Mesendoderm (in vitro differentiated cells): Measurements from ENCODE around the gene CCDC47.
"Not testable (repeated sequence)": the region's sequence is repeated elsewhere in the genome, so short reads cannot be mapped to it uniquely, and the experiment has no call there.

Source experiments
- DNase-seq: peaks from one replicate; pipeline ENCODE4 v3.0.0; 2013
- H2AK5ac ChIP-seq: 2 replicates; pipeline ENCODE4 v1.6.1; 2013; ENCODE audit warnings: low read length, inconsistent platforms
- H2BK120ac ChIP-seq: 2 replicates; pipeline ENCODE4 v1.6.1; 2013; ENCODE audit warnings: low read depth, mild to moderate bottlenecking, low read length, moderate library complexity, mixed read lengths
- H2BK15ac ChIP-seq: replicated peaks from 2 replicates; pipeline ENCODE4 v1.6.1; 2013; ENCODE audit warnings: low read depth, mild to moderate bottlenecking, moderate library complexity
- H2BK5ac ChIP-seq: 2 replicates; pipeline ENCODE4 v1.6.1; 2013; ENCODE audit warnings: low read length, inconsistent platforms
- H3K18ac ChIP-seq: 2 replicates; pipeline ENCODE4 v1.6.1; 2013; ENCODE audit warnings: mild to moderate bottlenecking, low read length, mixed read lengths
- H3K23ac ChIP-seq: one replicate; pipeline ENCODE4 v1.6.1; 2013; ENCODE audit warnings: low read length
- H3K27ac ChIP-seq: 2 replicates; pipeline ENCODE4 v1.5.1; 2013; ENCODE audit warnings: low read depth, mild to moderate bottlenecking, inconsistent platforms, low read length, moderate library complexity
- H3K27me3 ChIP-seq: 2 replicates; pipeline ENCODE4 v1.6.1; 2013; ENCODE audit warnings: low read length, control low read depth, mild to moderate bottlenecking, inconsistent platforms; ENCODE audit not compliant: insufficient read depth, poor library complexity
- H3K36me3 ChIP-seq: 2 replicates; pipeline ENCODE4 v1.6.1; 2013; ENCODE audit warnings: low read length, inconsistent platforms; ENCODE audit not compliant: control insufficient read depth, insufficient read depth
- H3K4ac ChIP-seq: one replicate; pipeline ENCODE4 v1.6.1; 2013; ENCODE audit warnings: low read depth, mild to moderate bottlenecking, low read length, moderate library complexity
- H3K4me1 ChIP-seq: 2 replicates; pipeline ENCODE4 v1.6.1; 2013; ENCODE audit warnings: low read depth, low read length, inconsistent platforms; ENCODE audit not compliant: control insufficient read depth
- H3K4me2 ChIP-seq: 2 replicates; pipeline ENCODE4 v1.6.1; 2013; ENCODE audit warnings: low read length
- H3K4me3 ChIP-seq: 2 replicates; pipeline ENCODE4 v1.5.1; 2013; ENCODE audit warnings: mild to moderate bottlenecking, low read length
- H3K56ac ChIP-seq: one replicate; pipeline ENCODE4 v1.6.1; 2013; ENCODE audit warnings: low read length
- H3K79me1 ChIP-seq: 2 replicates; pipeline ENCODE4 v1.6.1; 2013; ENCODE audit warnings: low read length, inconsistent platforms
- H3K79me2 ChIP-seq: 2 replicates; pipeline ENCODE4 v1.6.1; 2013; ENCODE audit warnings: mild to moderate bottlenecking, low read length; ENCODE audit not compliant: control insufficient read depth, insufficient read depth
- H3K9ac ChIP-seq: 2 replicates; pipeline ENCODE4 v1.6.1; 2013; ENCODE audit warnings: low read length, inconsistent platforms
- H4K5ac ChIP-seq: one replicate; pipeline ENCODE4 v1.6.1; 2013; ENCODE audit warnings: low read length
- H4K8ac ChIP-seq: one replicate; pipeline ENCODE4 v1.6.1; 2013; ENCODE audit warnings: low read depth, mild to moderate bottlenecking, control low read depth, low read length, moderate library complexity
- WGBS: extraction: QIAGEN DNeasy Blood & Tissue Kit; methylation state at CpG from one replicate; pipeline ENCODE4 v1.1.7; 2013; ENCODE audit warnings: low lambda C conversion rate, missing lambda C conversion rate; ENCODE audit not compliant: insufficient coverage; ENCODE audit errors: extremely low coverage; 5-methylcytosine and 5-hydroxymethylcytosine counted together

Gene CCDC47

GRCh38 chr17:63804328-63804727 is 30.9 kb upstream of the CCDC47 start:
- no peaks in the 10 kb centered on the region for H3K27me3 ChIP-seq
- H3K36me3 ChIP-seq = peaks cover 10% of the 10 kb centered on the region
- no CpG with 5 or more reads among the region's 1 CpG for WGBS
- no peaks in the 10 kb centered on the region for H3K79me1 ChIP-seq
- H2BK5ac ChIP-seq = no peak overlapping the region
- H3K4me2 ChIP-seq = no peak overlapping the region
- H3K56ac ChIP-seq = no peak overlapping the region
- H3K4ac ChIP-seq = no peak overlapping the region
- H4K8ac ChIP-seq = no peak overlapping the region
- no peak overlapping the region for H2BK120ac ChIP-seq
- H3K9ac ChIP-seq = no peak overlapping the region
- no peak overlapping the region for H3K23ac ChIP-seq
- H2AK5ac ChIP-seq = no peak overlapping the region
- H3K4me3 ChIP-seq = no peak overlapping the region
- H3K4me1 ChIP-seq = no peaks in the 10 kb centered on the region
- H3K27ac ChIP-seq = no peak overlapping the region
- H3K79me2 ChIP-seq = no peaks in the 10 kb centered on the region
- H3K18ac ChIP-seq = no peak overlapping the region
- no peak overlapping the region for H2BK15ac ChIP-seq
- DNase-seq = no peak
- H4K5ac ChIP-seq = no peak overlapping the region

- H3K56ac ChIP-seq = no peak overlapping the region
- no peak for DNase-seq
- H3K4me2 ChIP-seq = no peak overlapping the region
- no peak overlapping the region for H2BK5ac ChIP-seq
- H3K4me1 ChIP-seq = no peaks in the 10 kb centered on the region
- no CpG with 5 or more reads among the region's 1 CpG for WGBS
- H3K27ac ChIP-seq = no peak overlapping the region
- H3K79me2 ChIP-seq = no peaks in the 10 kb centered on the region
- H4K8ac ChIP-seq = no peak overlapping the region
- no peak overlapping the region for H3K4me3 ChIP-seq
- no peak overlapping the region for H3K4ac ChIP-seq
- H3K36me3 ChIP-seq = peaks cover 9% of the 10 kb centered on the region
- no peaks in the 10 kb centered on the region for H3K27me3 ChIP-seq
- no peak overlapping the region for H2BK120ac ChIP-seq
- H3K9ac ChIP-seq = no peak overlapping the region
- H2BK15ac ChIP-seq = no peak overlapping the region
- H2AK5ac ChIP-seq = no peak overlapping the region
- no peak overlapping the region for H4K5ac ChIP-seq
- no peak overlapping the region for H3K18ac ChIP-seq
- H3K79me1 ChIP-seq = peaks cover 4% of the 10 kb centered on the region
- no peak overlapping the region for H3K23ac ChIP-seq
Measured at GRCh38 chr17:63800783-63801182, 27.4 kb upstream of the CCDC47 start.

- H3K79me1 ChIP-seq = peaks cover 6% of the 10 kb centered on the region
- no peak overlapping the region for H3K18ac ChIP-seq
- WGBS = no CpG with 5 or more reads among the region's 3 CpGs
- no peak overlapping the region for H3K23ac ChIP-seq
- H3K36me3 ChIP-seq = peaks cover 11% of the 10 kb centered on the region
- H2BK5ac ChIP-seq = no peak overlapping the region
- no peak overlapping the region for H3K4ac ChIP-seq
- H3K56ac ChIP-seq = no peak overlapping the region
- H2AK5ac ChIP-seq = no peak overlapping the region
- no peaks in the 10 kb centered on the region for H3K79me2 ChIP-seq
- H3K4me1 ChIP-seq = no peaks in the 10 kb centered on the region
- no peak overlapping the region for H2BK120ac ChIP-seq
- no peaks in the 10 kb centered on the region for H3K27me3 ChIP-seq
- DNase-seq = no peak
- H3K27ac ChIP-seq = no peak overlapping the region
- H2BK15ac ChIP-seq = no peak overlapping the region
- no peak overlapping the region for H3K4me3 ChIP-seq
- H3K9ac ChIP-seq = no peak overlapping the region
- no peak overlapping the region for H4K5ac ChIP-seq
- no peak overlapping the region for H3K4me2 ChIP-seq
- no peak overlapping the region for H4K8ac ChIP-seq
Measured at GRCh38 chr17:63798572-63799106, 25.2 kb upstream of the CCDC47 start.

- H3K27ac ChIP-seq, H3K4ac ChIP-seq, H4K8ac ChIP-seq, H3K79me2 ChIP-seq, DNase-seq, H3K4me1 ChIP-seq, H2BK15ac ChIP-seq, H3K18ac ChIP-seq, H3K56ac ChIP-seq, H2AK5ac ChIP-seq, H3K36me3 ChIP-seq, H2BK5ac ChIP-seq, H3K4me3 ChIP-seq, H2BK120ac ChIP-seq, H3K4me2 ChIP-seq, H3K27me3 ChIP-seq, H3K9ac ChIP-seq, H3K23ac ChIP-seq, H4K5ac ChIP-seq, H3K79me1 ChIP-seq: not testable (repeated sequence)
- WGBS = no CpG with 5 or more reads among the region's 10 CpGs
Measured at GRCh38 chr17:63796375-63796774, 23.0 kb upstream of the CCDC47 start.

- Histone ChIP-seq H4K8ac (no peak overlapping the region), H3K4me2 (no peak overlapping the region), H2BK5ac (no peak overlapping the region), H3K56ac (no peak overlapping the region), H2BK15ac (no peak overlapping the region), H3K4me1 (no peaks in the 10 kb centered on the region), H4K5ac (no peak overlapping the region), H3K9ac (no peak overlapping the region), H3K27ac (no peak overlapping the region), H2AK5ac (no peak overlapping the region), H3K23ac (no peak overlapping the region), H3K4me3 (no peak overlapping the region), H3K27me3 (no peaks in the 10 kb centered on the region), H3K79me1 (peaks cover 4% of the 10 kb centered on the region), H3K4ac (no peak overlapping the region), H3K36me3 (peaks cover 4% of the 10 kb centered on the region), H2BK120ac (no peak overlapping the region), H3K18ac (no peak overlapping the region), H3K79me2 (peaks cover 10% of the 10 kb centered on the region)
- WGBS = no CpG with 5 or more reads among the region's 3 CpGs
- no peak for DNase-seq
Measured at GRCh38 chr17:63792055-63792729, 18.8 kb upstream of the CCDC47 start.

GRCh38 chr17:63790057-63790456 is 16.7 kb upstream of the CCDC47 start:
- Histone ChIP-seq H3K79me2 (peaks cover 19% of the 10 kb centered on the region), H3K18ac (no peak overlapping the region), H3K23ac (no peak overlapping the region), H3K36me3 (peaks cover 2% of the 10 kb centered on the region), H2BK15ac (no peak overlapping the region), H3K27me3 (no peaks in the 10 kb centered on the region), H2BK120ac (no peak overlapping the region), H3K4ac (no peak overlapping the region), H3K9ac (no peak overlapping the region), H3K4me3 (no peak overlapping the region), H3K79me1 (peaks cover 2% of the 10 kb centered on the region), H3K56ac (no peak overlapping the region), H4K8ac (no peak overlapping the region), H4K5ac (no peak overlapping the region), H2AK5ac (no peak overlapping the region), H2BK5ac (no peak overlapping the region), H3K27ac (no peak overlapping the region), H3K4me2 (no peak overlapping the region), H3K4me1 (no peaks in the 10 kb centered on the region)
- no CpG with 5 or more reads among the region's 6 CpGs for WGBS
- no peak for DNase-seq
